ENCODE results near the gene CDYL2. TPM values are rescaled to one million over a fixed set of nuclear protein-coding genes. Genes with fewer than 3 reads are reported as not detected.

Gene CDYL2
- total RNA-seq, 6 donors from 2014 or later: 6.0 to 16.7 (median 8.0) TPM

DNA sequence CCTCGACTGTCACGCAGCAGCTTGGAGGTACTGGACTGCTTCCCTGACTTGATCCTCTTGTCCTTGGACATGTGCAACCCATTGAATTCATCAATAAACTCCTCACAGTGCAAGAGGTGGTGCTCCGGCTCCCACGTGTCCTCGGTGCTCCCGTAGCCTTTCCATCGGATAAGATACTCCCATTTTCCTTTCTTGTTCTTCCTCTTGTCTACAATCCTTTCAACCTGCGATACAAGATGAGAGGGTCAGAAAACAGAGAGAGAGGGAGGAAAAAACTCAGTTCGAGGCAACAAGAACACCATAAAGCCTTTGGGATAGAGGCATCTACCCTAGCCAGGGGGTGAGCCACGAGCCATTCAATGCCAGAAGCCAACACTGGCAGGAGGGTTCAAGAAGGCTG, 119.5 kb downstream of the CDYL2 start:
- Histone ChIP-seq H3K36me3 (no peaks in the 10 kb centered on the region), H3K27ac (no peak overlapping the region), H3K4me1 (no peaks in the 10 kb centered on the region), H3K9me3 (no peaks in the 10 kb centered on the region), H3K4me3 (no peak overlapping the region), H3K27me3 (no peaks in the 10 kb centered on the region)
- WGBS, 2 donors: 91 to 95% methylated on average over 10 of the region's 10 CpGs
- TF ChIP-seq EP300 (IDR thresholded peaks at IDR 0.05): no peak
- TF ChIP-seq POLR2A (IDR thresholded peaks at IDR 0.05): no peak
- no peak for TF ChIP-seq POLR2AphosphoS5 (IDR thresholded peaks at IDR 0.05)
- TF ChIP-seq CTCF (IDR thresholded peaks at IDR 0.05): no peak
- DNase-seq: no peak
- no peak for ATAC-seq (ENCODE audit: low FRiP score in 2 of 2)

GRCh38 chr16:80684136-80684765, 120.1 kb downstream of the CDYL2 start:
- H3K9me3 ChIP-seq: no peaks in the 10 kb centered on the region
- no peaks in the 10 kb centered on the region for H3K27me3 ChIP-seq
- DNase-seq (no peak), ATAC-seq (ENCODE audit: low FRiP score in 2 of 2) (no peak)
- no peak overlapping the region for H3K4me3 ChIP-seq
- no peaks in the 10 kb centered on the region for H3K36me3 ChIP-seq
- H3K27ac ChIP-seq: no peak overlapping the region
- no peaks in the 10 kb centered on the region for H3K4me1 ChIP-seq
- TF ChIP-seq EP300 (IDR thresholded peaks at IDR 0.05) (no peak), POLR2AphosphoS5 (IDR thresholded peaks at IDR 0.05) (no peak), POLR2A (IDR thresholded peaks at IDR 0.05) (no peak), CTCF (IDR thresholded peaks at IDR 0.05) (no peak)
- WGBS, 2 donors: 96 to 99% methylated on average over 15 of the region's 15 CpGs

DNA sequence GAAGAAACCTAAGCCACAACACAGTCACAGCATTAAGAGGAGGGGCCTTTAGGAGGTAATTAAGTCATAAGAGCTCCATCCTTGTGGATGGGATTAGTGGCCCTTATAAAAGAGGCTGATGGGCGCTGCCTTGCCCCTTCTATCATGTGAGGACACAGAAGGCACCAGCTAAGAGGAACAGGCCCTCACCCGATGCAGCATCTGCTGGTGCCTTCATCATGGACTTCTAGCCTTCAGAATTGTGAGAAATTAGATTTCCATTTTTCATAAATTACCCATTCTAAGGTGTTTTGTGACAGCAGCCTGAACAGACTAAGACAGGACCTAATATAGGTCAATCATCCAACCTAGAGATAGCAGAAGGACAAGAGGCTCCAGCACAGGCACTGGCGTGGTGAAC, 120.8 kb downstream of the CDYL2 start:
- Histone ChIP-seq H3K4me1 (no peaks in the 10 kb centered on the region), H3K9me3 (no peaks in the 10 kb centered on the region), H3K36me3 (no peaks in the 10 kb centered on the region), H3K4me3 (no peak overlapping the region), H3K27ac (no peak overlapping the region), H3K27me3 (no peaks in the 10 kb centered on the region)
- DNase-seq (no peak), ATAC-seq (ENCODE audit: low FRiP score in 2 of 2) (no peak)
- TF ChIP-seq POLR2A (IDR thresholded peaks at IDR 0.05) (no peak), EP300 (IDR thresholded peaks at IDR 0.05) (no peak), CTCF (IDR thresholded peaks at IDR 0.05) (no peak), POLR2AphosphoS5 (IDR thresholded peaks at IDR 0.05) (no peak)
- WGBS, 2 donors: 98 to 100% methylated on average over 3 of the region's 3 CpGs

DNA sequence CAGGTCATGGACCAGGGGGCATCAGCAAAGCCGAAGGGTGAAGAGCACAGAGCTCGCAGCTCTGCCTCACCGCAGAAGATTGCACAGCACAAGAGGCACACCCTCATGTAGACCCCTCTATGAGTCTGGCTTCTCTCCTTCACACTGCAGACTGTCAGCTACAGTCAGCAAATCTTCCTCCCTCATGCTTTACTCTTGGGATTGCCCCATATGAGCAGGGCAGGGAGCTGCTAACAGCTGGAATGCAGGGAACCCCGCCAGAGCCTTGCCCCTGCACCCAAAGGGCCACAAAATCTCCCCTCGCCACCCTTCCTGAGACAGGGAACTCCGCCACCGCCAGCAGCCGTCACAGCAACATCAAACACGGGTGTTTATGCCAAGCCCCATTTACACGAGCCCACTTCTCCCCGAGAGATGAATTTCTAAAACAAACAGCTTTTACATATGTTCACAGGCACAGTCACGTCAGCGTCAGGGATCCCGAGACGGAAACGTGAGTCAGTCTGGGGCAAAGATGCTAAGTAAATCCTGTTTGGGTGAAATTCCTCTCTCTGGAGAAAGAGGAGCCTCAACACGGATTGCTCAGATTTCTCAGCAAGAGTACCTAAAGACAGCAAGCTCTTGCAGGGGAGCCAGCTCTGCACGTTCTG, 121.9 kb downstream of the CDYL2 start:
- no peaks in the 10 kb centered on the region for H3K27me3 ChIP-seq
- H3K36me3 ChIP-seq: no peaks in the 10 kb centered on the region
- no peaks in the 10 kb centered on the region for H3K4me1 ChIP-seq
- 75 to 83% methylated on average over 18 of the region's 18 CpGs for WGBS, 2 donors
- no peak overlapping the region for H3K4me3 ChIP-seq
- TF ChIP-seq POLR2A (IDR thresholded peaks at IDR 0.05) (no peak), POLR2AphosphoS5 (IDR thresholded peaks at IDR 0.05) (no peak), EP300 (IDR thresholded peaks at IDR 0.05) (no peak), CTCF (IDR thresholded peaks at IDR 0.05) (no peak)
- H3K27ac ChIP-seq: no peak overlapping the region
- no peak for DNase-seq
- no peak for ATAC-seq (ENCODE audit: low FRiP score in 2 of 2)
- H3K9me3 ChIP-seq: no peaks in the 10 kb centered on the region

DNA sequence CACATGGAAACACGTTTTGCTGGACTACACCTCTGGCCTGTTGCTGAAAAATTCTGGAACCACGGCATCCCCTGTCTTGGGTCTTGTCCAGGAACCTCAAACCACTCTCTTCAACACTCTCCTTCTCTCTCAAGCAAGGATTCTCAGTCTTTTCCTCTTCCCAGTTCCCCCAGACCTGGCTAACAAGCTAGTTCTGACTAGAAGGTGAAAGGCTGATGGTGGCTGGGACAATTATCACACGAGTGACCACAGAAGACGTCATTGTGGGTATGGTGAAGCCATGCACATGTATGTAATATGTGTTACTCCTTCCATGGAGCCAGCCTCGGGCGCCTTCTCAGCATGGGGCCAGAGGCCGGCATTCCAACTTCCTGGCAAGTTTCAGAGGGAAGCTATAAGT, 123.0 kb downstream of the CDYL2 start:
- no peaks in the 10 kb centered on the region for H3K9me3 ChIP-seq
- H3K4me1 ChIP-seq: peaks cover 0 to 4% (median 0%) of the 10 kb centered on the region in 4 donors
- no peaks in the 10 kb centered on the region for H3K36me3 ChIP-seq
- ATAC-seq (ENCODE audit: low FRiP score in 2 of 2): no peak
- H3K4me3 ChIP-seq: no peak overlapping the region
- WGBS, 2 donors: 90 to 95% methylated on average over 7 of the region's 7 CpGs
- H3K27me3 ChIP-seq: no peaks in the 10 kb centered on the region
- H3K27ac ChIP-seq: no peak overlapping the region
- no peak for DNase-seq
- no peak for TF ChIP-seq POLR2AphosphoS5 (IDR thresholded peaks at IDR 0.05)
- no peak for TF ChIP-seq EP300 (IDR thresholded peaks at IDR 0.05)
- TF ChIP-seq POLR2A (IDR thresholded peaks at IDR 0.05): no peak
- TF ChIP-seq CTCF (IDR thresholded peaks at IDR 0.05): no peak
